ENCODE data around the gene ERVW-1. TPM values are rescaled to one million over a fixed set of nuclear protein-coding genes. Genes with fewer than 3 reads are reported as not detected.
A peak's percentile ranks its signal among the peaks of the same experiment; 100 is the strongest.
"Not testable (repeated sequence)": the region's sequence is repeated elsewhere in the genome, so short reads cannot be mapped to it uniquely, and the experiment has no call there.

Gene ERVW-1
- polyA plus RNA-seq, 3 donors, result not detected

DNA sequence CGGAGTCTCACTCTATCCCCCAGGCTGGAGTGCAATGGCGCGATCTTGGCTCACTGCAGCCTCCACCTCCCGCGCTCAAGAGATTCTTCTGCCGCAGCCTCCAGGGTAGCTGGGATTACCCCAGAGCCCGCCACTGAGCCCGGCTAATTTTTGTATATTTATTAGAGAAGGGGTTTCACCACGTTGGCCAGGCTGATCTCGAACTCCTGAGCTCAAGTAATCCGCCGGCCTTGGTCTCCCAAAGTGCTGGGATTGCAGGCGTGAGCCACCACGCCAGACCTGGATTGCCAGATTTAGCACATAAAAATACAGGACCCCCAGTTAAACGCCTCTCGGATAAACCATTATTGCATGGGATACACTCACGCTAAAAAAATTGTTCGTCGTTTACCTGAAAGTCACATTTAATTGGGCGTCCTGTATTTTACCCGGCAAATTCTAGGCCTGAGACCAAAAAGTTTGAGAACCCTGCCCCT lies 30.8 kb downstream of the ERVW-1 start:
- H3K27me3 Mint-ChIP-seq (ENCODE audit: low read depth in 3 of 3), result no peaks in the 10 kb centered on the region
- no peaks in the 10 kb centered on the region for H3K9me3 ChIP-seq (replicated peaks in 1 of 2; ENCODE audit: control insufficient read depth in 1 of 2, insufficient read depth in 1 of 2, low read length in 2 of 2)
- peak overlapping the region; percentile 97 for H2AFZ ChIP-seq (ENCODE audit: insufficient read depth, low read depth, low read length, poor library complexity, severe bottlenecking)
- no peaks in the 10 kb centered on the region for H4K20me1 ChIP-seq (ENCODE audit: insufficient read depth, low read length)
- peak overlapping the region; percentile 80 to 92 (median 86) for H3K4me3 ChIP-seq (replicated peaks in 1 of 3; ENCODE audit: low read depth in 2 of 3, low read length in 3 of 3)
- peaks cover 4 to 9% (median 7%) of the 10 kb centered on the region in 7 donors for H3K9me3 Mint-ChIP-seq
- WGBS (ENCODE audit: insufficient coverage), result 40% methylated on average over 13 of the region's 21 CpGs
- H3K4me3 Mint-ChIP-seq, result peak overlapping the region in 1 of 2 donors; percentile 82
- peaks cover 9% of the 10 kb centered on the region for H3K4me1 Mint-ChIP-seq
- no peaks in the 10 kb centered on the region for H3K27me3 ChIP-seq (ENCODE audit: control insufficient read depth in 2 of 2, insufficient read depth in 2 of 2, low read length in 2 of 2)
- H3K36me3 Mint-ChIP-seq, result peaks cover 20 to 23% of the 10 kb centered on the region in 2 donors
- H3K79me2 ChIP-seq (ENCODE audit: insufficient read depth, low read length), result peaks cover 30% of the 10 kb centered on the region
- intact Hi-C loops (cut with micrococcal nuclease), result loop anchor here (5.0 to 10.0 kb wide), 4 partner anchors 80 to 312 kb away; partner anchors contain the start of genes ANKIB1 (in 2 of the 2), KRIT1 (in 2 of the 2), CYP51A1 (in 1 of the 2) and PEX1 (in 1 of the 2)
- no peak for DNase-seq
- peaks cover 5 to 7% of the 10 kb centered on the region in 2 donors for H3K4me1 ChIP-seq (ENCODE audit: control insufficient read depth in 1 of 2, insufficient read depth in 2 of 2, low read length in 2 of 2)
- peak overlapping the region; percentile 99 for H3K9ac ChIP-seq (ENCODE audit: insufficient read depth, low read length, poor library complexity, severe bottlenecking)
- H3K4me2 ChIP-seq (replicated peaks; ENCODE audit: extremely low read depth, low read length, poor library complexity, severe bottlenecking), result peak overlapping the region; percentile 79
- peak overlapping the region in 6 of 7 donors; percentile 15 to 91 (median 86) for H3K27ac Mint-ChIP-seq
- peak overlapping the region; percentile 77 to 97 for H3K27ac ChIP-seq (ENCODE audit: low read depth in 1 of 2, low read length in 2 of 2)
- TF ChIP-seq, protein P1, sequence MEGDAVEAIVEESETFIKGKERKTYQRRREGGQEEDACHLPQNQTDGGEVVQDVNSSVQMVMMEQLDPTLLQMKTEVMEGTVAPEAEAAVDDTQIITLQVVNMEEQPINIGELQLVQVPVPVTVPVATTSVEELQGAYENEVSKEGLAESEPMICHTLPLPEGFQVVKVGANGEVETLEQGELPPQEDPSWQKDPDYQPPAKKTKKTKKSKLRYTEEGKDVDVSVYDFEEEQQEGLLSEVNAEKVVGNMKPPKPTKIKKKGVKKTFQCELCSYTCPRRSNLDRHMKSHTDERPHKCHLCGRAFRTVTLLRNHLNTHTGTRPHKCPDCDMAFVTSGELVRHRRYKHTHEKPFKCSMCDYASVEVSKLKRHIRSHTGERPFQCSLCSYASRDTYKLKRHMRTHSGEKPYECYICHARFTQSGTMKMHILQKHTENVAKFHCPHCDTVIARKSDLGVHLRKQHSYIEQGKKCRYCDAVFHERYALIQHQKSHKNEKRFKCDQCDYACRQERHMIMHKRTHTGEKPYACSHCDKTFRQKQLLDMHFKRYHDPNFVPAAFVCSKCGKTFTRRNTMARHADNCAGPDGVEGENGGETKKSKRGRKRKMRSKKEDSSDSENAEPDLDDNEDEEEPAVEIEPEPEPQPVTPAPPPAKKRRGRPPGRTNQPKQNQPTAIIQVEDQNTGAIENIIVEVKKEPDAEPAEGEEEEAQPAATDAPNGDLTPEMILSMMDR (IDR thresholded peaks at IDR 0.05), result peak; percentile 93
- peaks cover 20 to 23% of the 10 kb centered on the region in 2 donors for H3K36me3 ChIP-seq (replicated peaks in 1 of 2; ENCODE audit: control insufficient read depth in 1 of 2, insufficient read depth in 2 of 2, low read length in 2 of 2)

GRCh38 chr7:92442720-92443119 lies 35.0 kb downstream of the ERVW-1 start:
- not testable (repeated sequence) for DNase-seq

More at GRCh38 chr7:92442720-92443119, 35.0 kb downstream of the ERVW-1 start:
- H3K27me3 ChIP-seq (ENCODE audit: control insufficient read depth in 2 of 2, insufficient read depth in 2 of 2, low read length in 2 of 2); H3K27ac Mint-ChIP-seq; H3K4me1 ChIP-seq (ENCODE audit: control insufficient read depth in 1 of 2, insufficient read depth in 2 of 2, low read length in 2 of 2); H3K27me3 Mint-ChIP-seq (ENCODE audit: low read depth in 3 of 3); H3K4me2 ChIP-seq (replicated peaks; ENCODE audit: extremely low read depth, low read length, poor library complexity, severe bottlenecking); H3K9me3 ChIP-seq (replicated peaks in 1 of 2; ENCODE audit: control insufficient read depth in 1 of 2, insufficient read depth in 1 of 2, low read length in 2 of 2); H3K36me3 Mint-ChIP-seq; H3K27ac ChIP-seq (ENCODE audit: low read depth in 1 of 2, low read length in 2 of 2); H2AFZ ChIP-seq (ENCODE audit: insufficient read depth, low read depth, low read length, poor library complexity, severe bottlenecking); H4K20me1 ChIP-seq (ENCODE audit: insufficient read depth, low read length); H3K9ac ChIP-seq (ENCODE audit: insufficient read depth, low read length, poor library complexity, severe bottlenecking); H3K79me2 ChIP-seq (ENCODE audit: insufficient read depth, low read length); H3K4me3 ChIP-seq (replicated peaks in 1 of 3; ENCODE audit: low read depth in 2 of 3, low read length in 3 of 3); H3K36me3 ChIP-seq (replicated peaks in 1 of 2; ENCODE audit: control insufficient read depth in 1 of 2, insufficient read depth in 2 of 2, low read length in 2 of 2); H3K4me3 Mint-ChIP-seq; H3K4me1 Mint-ChIP-seq; H3K9me3 Mint-ChIP-seq: not testable (repeated sequence)
- intact Hi-C loops (cut with micrococcal nuclease), result loop anchor here in 1 of 2 donors (10.0 kb wide), 2 partner anchors 198 to 308 kb away; partner anchors contain the start of genes ANKIB1, CYP51A1 and KRIT1
- 100% methylated on average over 1 of the region's 2 CpGs for WGBS (ENCODE audit: insufficient coverage)

All from CD14-positive monocyte (primary cell).